GM10248 (cell line): Measurements from ENCODE around the gene PDCD7.

Experiments used
- CTCF ChIA-PET: fragments of 300-600 bp; sonication (Branson Sonifier 250); formaldehyde crosslinking; extraction: SDS; loops from one replicate; lab custom pipeline; 2021; ENCODE audit warnings: antibody characterized with exemption; lab: Yijun Ruan, JAX
- POLR2A ChIA-PET: fragments of 350-650 bp; sonication (Branson Sonifier 250); formaldehyde crosslinking; extraction: SDS; loops from one replicate; lab custom pipeline; 2020; ENCODE audit warnings: antibody characterized with exemption; lab: Yijun Ruan, JAX
- DNase-seq: peaks from one replicate; pipeline ENCODE4 v3.0.0; 2012; ENCODE audit errors: extremely low spot score
- CTCF ChIP-seq: IDR thresholded peaks from 2 replicates; pipeline ENCODE4 v1.5.1; 2012; ENCODE audit warnings: mild to moderate bottlenecking, low read depth; ENCODE audit errors: extremely low read depth, missing control alignments, control extremely low read depth

Gene PDCD7

GRCh38 chr15:65175511-65175910 lies 41.9 kb upstream of the PDCD7 start:
- DNase-seq = no peak
- TF ChIP-seq CTCF = no peak
- CTCF ChIA-PET = no interaction called here
- POLR2A ChIA-PET = no interaction called here

GRCh38 chr15:65174509-65174908 lies 40.9 kb upstream of the PDCD7 start:
- CTCF ChIA-PET = no interaction called here
- no peak for TF ChIP-seq CTCF
- no peak for DNase-seq
- POLR2A ChIA-PET = no interaction called here

GRCh38 chr15:65172531-65172930 lies 38.9 kb upstream of the PDCD7 start:
- no peak for TF ChIP-seq CTCF
- ChIA-PET CTCF (no interaction called here), POLR2A (no interaction called here)
- DNase-seq = no peak

- CTCF ChIA-PET = no interaction called here
- DNase-seq = no peak
- POLR2A ChIA-PET = no interaction called here
- TF ChIP-seq CTCF = no peak
Observed at GRCh38 chr15:65171428-65171827, 37.8 kb upstream of the PDCD7 start.

- DNase-seq = no peak
- ChIA-PET CTCF (interaction anchor here (1.0 to 1.5 kb wide), 2 partner anchors 14 kb away, joined by 3 to 7 read pairs; no protein-coding TSS in a partner anchor), POLR2A (no interaction called here)
- TF ChIP-seq CTCF = no peak
Observed at GRCh38 chr15:65165875-65166274, 32.3 kb upstream of the PDCD7 start.

GRCh38 chr15:65164139-65164538 lies 30.5 kb upstream of the PDCD7 start:
- ChIA-PET POLR2A (no interaction called here), CTCF (interaction anchor here (0.8 to 1.5 kb wide), 2 partner anchors 11 to 220 kb away, joined by 3 to 8 read pairs; no protein-coding TSS in a partner anchor)

More at GRCh38 chr15:65164139-65164538, 30.5 kb upstream of the PDCD7 start:
- no peak for TF ChIP-seq CTCF
- no peak for DNase-seq
